DOHH2 (cell line): ENCODE data around the gene CYB5R3.

Experiments
- H3F3A ChIP-seq: fragments of 200-600 bp; sonication (generic), shearing (Covaris generic); 2 replicates; pipeline ENCODE4 v1.6.0; 2016; ENCODE audit warnings: antibody characterized with exemption, mild to moderate bottlenecking; ENCODE audit not compliant: control insufficient read depth, insufficient read depth
- H3K27ac ChIP-seq: fragments of 200-600 bp; sonication (generic); 2 replicates; pipeline ENCODE4 v1.5.1; 2014; ENCODE audit warnings: low read depth, mild to moderate bottlenecking, low read length, moderate library complexity
- H3K27me3 ChIP-seq: fragments of 200-600 bp; sonication (generic); 2 replicates; pipeline ENCODE4 v1.6.1; 2014; ENCODE audit warnings: mild to moderate bottlenecking, low read length, mixed read lengths; ENCODE audit not compliant: control insufficient read depth
- H3K36me3 ChIP-seq: fragments of 200-600 bp; sonication (generic); 2 replicates; pipeline ENCODE4 v1.6.1; 2014; ENCODE audit warnings: mild to moderate bottlenecking, low read length, moderate library complexity, mixed read lengths; ENCODE audit not compliant: control insufficient read depth
- H3K4me1 ChIP-seq: fragments of 200-600 bp; sonication (generic); 2 replicates; pipeline ENCODE4 v1.6.1; 2014; ENCODE audit warnings: mild to moderate bottlenecking, low read length, mixed read lengths; ENCODE audit not compliant: control insufficient read depth
- H3K4me2 ChIP-seq: fragments of 200-600 bp; sonication (generic); 2 replicates; pipeline ENCODE4 v1.6.0; 2014; ENCODE audit warnings: mild to moderate bottlenecking, low read length, moderate library complexity
- H3K4me3 ChIP-seq: fragments of 200-600 bp; sonication (generic); 2 replicates; pipeline ENCODE4 v1.5.1; 2014; ENCODE audit warnings: mild to moderate bottlenecking, low read length, mixed read lengths
- H3K79me2 ChIP-seq: fragments of 200-600 bp; sonication (generic); 2 replicates; pipeline ENCODE4 v1.6.1; 2014; ENCODE audit warnings: mild to moderate bottlenecking, low read length, mixed read lengths; ENCODE audit not compliant: control insufficient read depth
- H3K9me2 ChIP-seq: fragments of 200-600 bp; sonication (generic); replicated peaks from 2 replicates; pipeline ENCODE4 v1.6.1; 2014; ENCODE audit warnings: mild to moderate bottlenecking, low read length, mixed read lengths; ENCODE audit not compliant: control insufficient read depth
- H3K9me3 ChIP-seq: fragments of 200-600 bp; sonication (generic); 2 replicates; pipeline ENCODE4 v1.6.1; 2014; ENCODE audit warnings: antibody characterized with exemption, low read length, mixed read lengths; ENCODE audit not compliant: control insufficient read depth, insufficient read depth
- H4K20me1 ChIP-seq: fragments of 200-600 bp; sonication (generic); 2 replicates; pipeline ENCODE4 v1.6.0; 2014; ENCODE audit warnings: low read depth, mild to moderate bottlenecking, antibody characterized with exemption, low read length, moderate library complexity; ENCODE audit not compliant: control insufficient read depth, insufficient read depth
- EZH2phosphoT487 ChIP-seq: fragments of 200-600 bp; sonication (generic); IDR thresholded peaks from 2 replicates; pipeline ENCODE4 v1.6.1; 2017; ENCODE audit warnings: borderline replicate concordance, mild to moderate bottlenecking, antibody characterized with exemption, low read length, moderate library complexity, mixed read lengths
- TF ChIP-seq, protein P1 (sequence below): fragments of 200-600 bp; sonication (generic); IDR thresholded peaks from one replicate; pipeline ENCODE4 v1.5.1; 2014; ENCODE audit warnings: antibody characterized with exemption, mild to moderate bottlenecking, low read depth, low read length; ENCODE audit not compliant: poor library complexity, severe bottlenecking

The CYB5R3 gene

DNA sequence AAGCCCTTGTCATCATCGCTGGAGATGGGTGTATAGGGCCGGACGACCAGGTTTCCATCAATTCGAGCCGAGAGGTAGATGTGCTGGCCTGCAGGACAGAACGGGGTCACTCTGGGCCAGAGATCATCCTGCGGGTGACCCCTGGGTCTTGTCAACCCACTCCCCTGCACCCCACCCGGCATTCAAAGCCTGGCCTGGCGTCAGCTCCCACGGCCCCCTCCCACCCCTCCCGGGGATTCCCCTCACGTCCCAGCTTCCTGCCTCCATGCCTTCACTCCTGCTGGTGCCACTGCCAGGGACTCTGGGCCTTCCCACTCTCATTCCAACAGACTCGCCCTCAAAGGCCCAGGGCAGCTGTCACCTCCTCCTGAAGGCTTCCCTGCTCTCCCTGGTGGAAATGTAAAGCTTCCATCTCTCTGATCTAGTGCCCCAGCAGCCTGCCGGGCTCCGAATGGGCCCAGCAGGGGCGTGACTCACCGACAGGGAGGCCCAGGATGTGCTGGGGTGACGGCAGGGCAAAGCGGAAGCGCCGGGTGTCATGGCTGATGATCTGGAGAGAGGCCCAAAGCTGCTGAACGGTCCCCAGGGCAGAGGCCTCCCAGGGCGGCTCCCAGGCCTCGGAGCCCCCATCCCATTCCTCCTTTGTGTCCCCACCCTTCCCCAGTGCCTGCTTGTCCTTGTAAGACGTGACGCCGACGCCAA lies 18.1 kb downstream of the CYB5R3 start:
- no peaks in the 10 kb centered on the region for H3K79me2 ChIP-seq
- H3K27me3 ChIP-seq, result no peaks in the 10 kb centered on the region
- H4K20me1 ChIP-seq, result no peaks in the 10 kb centered on the region
- H3F3A ChIP-seq, result no peaks in the 10 kb centered on the region
- H3K36me3 ChIP-seq, result peaks cover 55% of the 10 kb centered on the region
- H3K4me3 ChIP-seq, result no peak overlapping the region
- TF ChIP-seq EZH2phosphoT487, result no peak
- TF ChIP-seq, protein P1, sequence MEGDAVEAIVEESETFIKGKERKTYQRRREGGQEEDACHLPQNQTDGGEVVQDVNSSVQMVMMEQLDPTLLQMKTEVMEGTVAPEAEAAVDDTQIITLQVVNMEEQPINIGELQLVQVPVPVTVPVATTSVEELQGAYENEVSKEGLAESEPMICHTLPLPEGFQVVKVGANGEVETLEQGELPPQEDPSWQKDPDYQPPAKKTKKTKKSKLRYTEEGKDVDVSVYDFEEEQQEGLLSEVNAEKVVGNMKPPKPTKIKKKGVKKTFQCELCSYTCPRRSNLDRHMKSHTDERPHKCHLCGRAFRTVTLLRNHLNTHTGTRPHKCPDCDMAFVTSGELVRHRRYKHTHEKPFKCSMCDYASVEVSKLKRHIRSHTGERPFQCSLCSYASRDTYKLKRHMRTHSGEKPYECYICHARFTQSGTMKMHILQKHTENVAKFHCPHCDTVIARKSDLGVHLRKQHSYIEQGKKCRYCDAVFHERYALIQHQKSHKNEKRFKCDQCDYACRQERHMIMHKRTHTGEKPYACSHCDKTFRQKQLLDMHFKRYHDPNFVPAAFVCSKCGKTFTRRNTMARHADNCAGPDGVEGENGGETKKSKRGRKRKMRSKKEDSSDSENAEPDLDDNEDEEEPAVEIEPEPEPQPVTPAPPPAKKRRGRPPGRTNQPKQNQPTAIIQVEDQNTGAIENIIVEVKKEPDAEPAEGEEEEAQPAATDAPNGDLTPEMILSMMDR, result no peak
- H3K4me1 ChIP-seq, result no peaks in the 10 kb centered on the region
- H3K9me3 ChIP-seq, result no peaks in the 10 kb centered on the region
- H3K9me2 ChIP-seq, result no peaks in the 10 kb centered on the region
- H3K27ac ChIP-seq, result no peak overlapping the region
- H3K4me2 ChIP-seq, result no peak overlapping the region

DNA sequence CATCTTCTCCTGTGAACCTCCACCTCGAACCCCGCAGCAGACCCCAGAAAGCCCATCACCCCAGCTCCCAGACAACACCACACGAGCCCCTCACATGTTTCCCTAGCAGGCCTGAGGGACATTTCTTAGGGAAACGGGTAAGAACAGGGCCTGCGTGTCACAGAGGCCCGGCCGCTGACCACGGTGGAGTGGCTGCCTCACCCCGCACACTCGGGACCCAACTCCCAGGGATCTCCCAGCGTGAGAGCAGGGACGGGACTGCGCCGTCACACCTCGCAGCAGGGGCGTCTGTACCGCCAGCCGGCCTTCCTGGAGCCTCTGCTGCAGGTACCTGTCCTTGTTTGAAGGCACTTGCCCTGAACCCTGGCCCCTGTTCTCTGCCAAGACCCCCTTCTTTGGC lies 19.0 kb downstream of the CYB5R3 start:
- Histone ChIP-seq H3K9me3 (no peaks in the 10 kb centered on the region), H3F3A (no peaks in the 10 kb centered on the region), H3K27ac (no peak overlapping the region), H3K4me1 (no peaks in the 10 kb centered on the region), H3K79me2 (no peaks in the 10 kb centered on the region), H4K20me1 (no peaks in the 10 kb centered on the region), H3K27me3 (no peaks in the 10 kb centered on the region), H3K36me3 (peaks cover 59% of the 10 kb centered on the region), H3K4me2 (no peak overlapping the region), H3K4me3 (no peak overlapping the region), H3K9me2 (no peaks in the 10 kb centered on the region)
- TF ChIP-seq, protein P1, result no peak
- TF ChIP-seq EZH2phosphoT487, result no peak

DNA sequence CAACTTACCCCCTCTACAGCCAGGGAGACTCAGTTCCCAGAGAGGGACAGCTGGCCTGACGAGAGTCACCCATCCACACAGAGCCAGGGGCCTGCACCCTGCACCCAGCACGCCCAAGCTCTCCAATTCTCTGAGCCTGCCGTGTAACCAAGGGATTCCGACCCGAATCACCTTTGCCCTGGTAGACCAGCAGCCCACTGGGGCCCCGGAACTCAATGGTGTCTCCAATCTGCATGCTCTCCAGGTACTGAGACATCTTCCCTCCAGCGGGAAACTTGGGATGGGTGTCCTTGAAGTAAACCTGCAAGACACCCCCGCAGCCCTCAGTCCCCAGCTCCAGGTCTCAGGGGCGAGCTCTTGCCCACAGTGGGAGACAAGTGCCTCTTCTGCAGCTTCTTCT lies 21.2 kb downstream of the CYB5R3 start:
- Histone ChIP-seq H3F3A (no peaks in the 10 kb centered on the region), H3K36me3 (peaks cover 60% of the 10 kb centered on the region), H3K4me3 (no peak overlapping the region), H3K27ac (no peak overlapping the region), H4K20me1 (no peaks in the 10 kb centered on the region), H3K27me3 (no peaks in the 10 kb centered on the region), H3K79me2 (no peaks in the 10 kb centered on the region), H3K9me3 (no peaks in the 10 kb centered on the region), H3K4me1 (peaks cover 13% of the 10 kb centered on the region), H3K9me2 (no peaks in the 10 kb centered on the region), H3K4me2 (no peak overlapping the region)
- no peak for TF ChIP-seq EZH2phosphoT487
- TF ChIP-seq, protein P1, result no peak
